ENCODE results near the gene NLK.

GRCh38 chr17:28085766-28086165 lies 43.3 kb downstream of the NLK start:
- TF ChIP-seq CTCF (IDR thresholded peaks at IDR 0.05) (no peak), POLR2A (IDR thresholded peaks at IDR 0.05) (no peak), POLR2AphosphoS5 (IDR thresholded peaks at IDR 0.05; ENCODE audit: insufficient read depth in 1 of 2, low read depth in 1 of 2) (no peak)
